ENCODE data around the gene TRIM33. TPM values are rescaled to one million over a fixed set of nuclear protein-coding genes. Genes with fewer than 3 reads are reported as not detected.

The TRIM33 gene
- polyA plus RNA-seq, 1 experiment: 12.2 TPM

- DNase-seq (ENCODE audit: low read depth): no peak
- Histone ChIP-seq H3K36me3 (ENCODE audit: control insufficient read depth, insufficient read depth, low read length) (no peaks in the 10 kb centered on the region; the same call in 1 of the 2 replicates), H3K27me3 (ENCODE audit: control insufficient read depth, insufficient read depth, low read length) (no peaks in the 10 kb centered on the region), H3K4me3 (ENCODE audit: low read depth, low read length) (no peak overlapping the region)
- ChIA-PET CTCF (interaction anchor here (0.6 kb wide), 1 partner anchor 58 kb away, joined by 3 read pairs; no protein-coding TSS in a partner anchor), POLR2A (no interaction called here)
- no peak for TF ChIP-seq CTCF (IDR thresholded peaks at IDR 0.05; ENCODE audit: insufficient read depth, low read depth, low read length)
Observed at GRCh38 chr1:114470681-114471080, 40.3 kb downstream of the TRIM33 start.

- POLR2A ChIA-PET: no interaction called here
- Histone ChIP-seq H3K4me3 (ENCODE audit: low read depth, low read length) (no peak overlapping the region), H3K36me3 (ENCODE audit: control insufficient read depth, insufficient read depth, low read length) (no peaks in the 10 kb centered on the region; the same call in 1 of the 2 replicates), H3K27me3 (ENCODE audit: control insufficient read depth, insufficient read depth, low read length) (no peaks in the 10 kb centered on the region)
- CTCF ChIA-PET: interaction anchor here (1.1 kb wide), 1 partner anchor 9 kb away, joined by 4 read pairs; no protein-coding TSS in a partner anchor
- DNase-seq (ENCODE audit: low read depth): no peak
- TF ChIP-seq CTCF (IDR thresholded peaks at IDR 0.05; ENCODE audit: insufficient read depth, low read depth, low read length): no peak
Observed at GRCh38 chr1:114468710-114469468, 42.1 kb downstream of the TRIM33 start.

GRCh38 chr1:114468047-114468446 lies 43.0 kb downstream of the TRIM33 start:
- ChIA-PET POLR2A (no interaction called here), CTCF (no interaction called here)
- no peak for DNase-seq (ENCODE audit: low read depth)
- no peaks in the 10 kb centered on the region; the same call in 1 of the 2 replicates for H3K36me3 ChIP-seq (ENCODE audit: control insufficient read depth, insufficient read depth, low read length)
- H3K4me3 ChIP-seq (ENCODE audit: low read depth, low read length): no peak overlapping the region
- TF ChIP-seq CTCF (IDR thresholded peaks at IDR 0.05; ENCODE audit: insufficient read depth, low read depth, low read length): no peak
- no peaks in the 10 kb centered on the region for H3K27me3 ChIP-seq (ENCODE audit: control insufficient read depth, insufficient read depth, low read length)

GRCh38 chr1:114467491-114467890 lies 43.5 kb downstream of the TRIM33 start:
- ChIA-PET POLR2A (no interaction called here), CTCF (interaction anchor here (0.6 kb wide), 1 partner anchor 8 kb away, joined by 3 read pairs; no protein-coding TSS in a partner anchor)
- DNase-seq (ENCODE audit: low read depth): no peak
- Histone ChIP-seq H3K4me3 (ENCODE audit: low read depth, low read length) (no peak overlapping the region), H3K36me3 (ENCODE audit: control insufficient read depth, insufficient read depth, low read length) (no peaks in the 10 kb centered on the region; the same call in 1 of the 2 replicates), H3K27me3 (ENCODE audit: control insufficient read depth, insufficient read depth, low read length) (no peaks in the 10 kb centered on the region)
- no peak for TF ChIP-seq CTCF (IDR thresholded peaks at IDR 0.05; ENCODE audit: insufficient read depth, low read depth, low read length)

DNA sequence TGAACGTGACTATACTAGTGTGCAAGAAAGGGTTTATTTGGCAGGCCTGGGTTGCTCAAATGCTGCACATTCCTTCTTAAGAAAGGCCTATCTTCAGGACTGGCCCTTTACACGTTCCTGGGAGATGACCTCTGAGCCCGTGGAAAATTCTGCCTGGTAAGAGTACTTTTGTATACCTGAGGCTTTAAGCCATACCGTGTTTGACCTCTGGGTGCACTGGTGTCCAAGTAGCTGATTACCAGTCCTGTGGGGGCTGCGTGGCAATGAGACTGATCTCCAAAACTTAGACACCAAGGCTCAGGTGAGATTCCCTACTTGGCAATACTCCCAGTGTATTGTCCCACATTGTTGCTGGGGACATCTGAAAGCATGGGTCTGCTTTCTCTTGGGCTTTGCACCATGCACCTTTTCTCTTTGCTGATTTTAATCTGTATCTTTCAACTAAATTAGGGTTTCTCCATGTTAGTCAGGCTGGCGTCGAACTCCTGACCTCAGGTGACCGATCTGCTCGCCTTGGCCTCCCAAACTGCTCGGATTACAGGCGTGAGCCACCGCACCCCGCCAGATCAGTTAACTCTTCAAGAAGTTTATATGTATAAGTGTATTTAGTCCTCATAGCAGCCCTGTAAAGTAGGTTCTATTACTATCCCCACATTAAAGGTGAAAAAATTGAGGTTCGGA lies 44.5 kb downstream of the TRIM33 start:
- POLR2A ChIA-PET: no interaction called here
- CTCF ChIA-PET: interaction anchor here (0.6 kb wide), 1 partner anchor 9 kb away, joined by 3 read pairs; no protein-coding TSS in a partner anchor
- no peaks in the 10 kb centered on the region; the same call in 1 of the 2 replicates for H3K36me3 ChIP-seq (ENCODE audit: control insufficient read depth, insufficient read depth, low read length)
- DNase-seq (ENCODE audit: low read depth): no peak
- no peak overlapping the region for H3K4me3 ChIP-seq (ENCODE audit: low read depth, low read length)
- H3K27me3 ChIP-seq (ENCODE audit: control insufficient read depth, insufficient read depth, low read length): no peaks in the 10 kb centered on the region
- TF ChIP-seq CTCF (IDR thresholded peaks at IDR 0.05; ENCODE audit: insufficient read depth, low read depth, low read length): no peak
